GM18907 (cell line): ENCODE measurements around the gene ZNF23.

ENCODE experiments used
- ATAC-seq: cut with Tn5 transposase; IDR thresholded peaks from one replicate; pipeline ENCODE4 v1.9.1; 2021; ENCODE audit warnings: mild to moderate bottlenecking, moderate library complexity; ENCODE audit not compliant: unreplicated experiment

ZNF23 gene

GRCh38 chr16:71472051-71472450 lies 10.0 kb upstream of the ZNF23 start:
- no peak for ATAC-seq

- ATAC-seq: no peak
Measured at GRCh38 chr16:71467810-71468209, 5.8 kb upstream of the ZNF23 start.

GRCh38 chr16:71464231-71464630 lies 2.2 kb upstream of the ZNF23 start:
- no peak for ATAC-seq

- no peak for ATAC-seq
Measured at GRCh38 chr16:71460941-71461340, 1.1 kb downstream of the ZNF23 start.

GRCh38 chr16:71460236-71460635 lies 1.8 kb downstream of the ZNF23 start:
- ATAC-seq: no peak

GRCh38 chr16:71459510-71459909 lies 2.5 kb downstream of the ZNF23 start:
- ATAC-seq: no peak

GRCh38 chr16:71456801-71457200 lies 5.2 kb downstream of the ZNF23 start:
- ATAC-seq: no peak

- ATAC-seq: no peak
Measured at GRCh38 chr16:71453036-71453435, 9.0 kb downstream of the ZNF23 start.

GRCh38 chr16:71449020-71449419 lies 13.0 kb downstream of the ZNF23 start:
- ATAC-seq: no peak

GRCh38 chr16:71448274-71448866 lies 13.7 kb downstream of the ZNF23 start:
- ATAC-seq: no peak

GRCh38 chr16:71443714-71444113 lies 18.3 kb downstream of the ZNF23 start:
- ATAC-seq: no peak

GRCh38 chr16:71442051-71442440 lies 20.0 kb downstream of the ZNF23 start, which contains the start of gene TLE7:
Gene TLE7, minus strand, starts transcription at chr16:71442054. Its CDS starts 8,730 bp downstream, at chr16:71433324.
- ATAC-seq: no peak

GRCh38 chr16:71441348-71442050 lies 20.5 kb downstream of the ZNF23 start:
- no peak for ATAC-seq

- no peak for ATAC-seq
Measured at GRCh38 chr16:71440669-71441347, 21.2 kb downstream of the ZNF23 start.

- no peak for ATAC-seq
Measured at GRCh38 chr16:71439523-71439922, 22.5 kb downstream of the ZNF23 start.

GRCh38 chr16:71436473-71436872 lies 25.6 kb downstream of the ZNF23 start:
- ATAC-seq: no peak

- no peak for ATAC-seq
Measured at GRCh38 chr16:71432906-71433305, 29.1 kb downstream of the ZNF23 start.

- ATAC-seq: no peak
Measured at GRCh38 chr16:71431991-71432390, 30.1 kb downstream of the ZNF23 start.

- ATAC-seq: no peak
Measured at GRCh38 chr16:71431176-71431575, 30.9 kb downstream of the ZNF23 start.

GRCh38 chr16:71430744-71431143 lies 31.3 kb downstream of the ZNF23 start:
- ATAC-seq: no peak

- ATAC-seq: no peak
Measured at GRCh38 chr16:71429581-71429980, 32.5 kb downstream of the ZNF23 start.

GRCh38 chr16:71428883-71429282 lies 33.2 kb downstream of the ZNF23 start:
- no peak for ATAC-seq
